B cell (primary cell): ENCODE data around the gene HIGD1A. TPM values are rescaled to one million over a fixed set of nuclear protein-coding genes. Genes with fewer than 3 reads are reported as not detected.

Experiments
- ATAC-seq: fragments of 200-7000 bp; cut with Tn5 transposase; one replicate; pipeline ENCODE4 v1.10.0; 2021; ENCODE audit warnings: low read depth, mild to moderate bottlenecking, moderate number of reproducible peaks, moderate library complexity
- CTCF ChIA-PET: fragments of 350-600 bp; sonication (Branson Sonifier 250); formaldehyde crosslinking; loops from one replicate; lab custom pipeline; 2021; ENCODE audit warnings: antibody characterized with exemption, inconsistent platforms; lab: Charles Lee
- POLR2A ChIA-PET: fragments of 350-600 bp; sonication (Branson Sonifier 250); formaldehyde crosslinking; loops from one replicate; lab custom pipeline; 2021; ENCODE audit warnings: antibody characterized with exemption; lab: Charles Lee
- DNase-seq: peaks from one replicate; pipeline ENCODE4 v3.0.0; 2013
- H2AFZ ChIP-seq: 2 replicates; pipeline ENCODE4 v1.6.1; 2012; ENCODE audit warnings: mild to moderate bottlenecking, low read depth, low read length; ENCODE audit not compliant: insufficient read depth, poor library complexity, severe bottlenecking
- H3K27ac ChIP-seq, 2 donors: 1 replicate in 1 of 2; 2 replicates in 1 of 2; pipeline ENCODE4 v1.5.1; 2012 to 2013; ENCODE audit warnings: low read length in 2 of 2, mild to moderate bottlenecking in 2 of 2, moderate library complexity in 1 of 2
- H3K27me3 ChIP-seq, 4 experiments: fragments of 200-600 bp in 1 of 4; sonication (generic) in 1 of 4; replicated peaks in 1 of 4; 1 replicate in 2 of 4; 2 replicates in 2 of 4; pipeline versions ENCODE4 v1.6.1 to v1.7.0; 2013 to 2016; ENCODE audit warnings: low read length in 3 of 4, mild to moderate bottlenecking in 2 of 4, mixed read lengths in 1 of 4, moderate library complexity in 1 of 4; ENCODE audit not compliant: insufficient read depth in 4 of 4, control insufficient read depth in 3 of 4; ENCODE audit errors: control extremely low read depth in 1 of 4
- H3K36me3 ChIP-seq, 2 experiments: replicated peaks in 1 of 2; 1 replicate in 1 of 2; 2 replicates in 1 of 2; pipeline versions ENCODE4 v1.6.1 to v1.7.1; 2013; ENCODE audit warnings: low read length in 1 of 2; ENCODE audit not compliant: insufficient read depth in 2 of 2, control insufficient read depth in 1 of 2; ENCODE audit errors: control extremely low read depth in 1 of 2, extremely low read depth in 1 of 2
- H3K4me1 ChIP-seq, 2 donors: fragments of 200-600 bp in 1 of 2; sonication (generic) in 1 of 2; 1 replicate in 1 of 2; 2 replicates in 1 of 2; pipeline versions ENCODE4 v1.5.1 to v1.6.1; 2013 to 2017; ENCODE audit warnings: low read length in 2 of 2; ENCODE audit not compliant: control insufficient read depth in 2 of 2, insufficient read depth in 2 of 2
- H3K4me2 ChIP-seq: replicated peaks from 2 replicates; pipeline ENCODE3; 2012; ENCODE audit warnings: mild to moderate bottlenecking, low read depth, low read length; ENCODE audit not compliant: poor library complexity, severe bottlenecking
- H3K4me3 ChIP-seq, 5 experiments: fragments of 200-600 bp in 1 of 5; sonication (generic) in 1 of 5; 1 replicate in 3 of 5; 2 replicates in 2 of 5; pipeline versions ENCODE4 v1.5.1 to v1.7.0; 2011 to 2016; ENCODE audit warnings: low read length in 4 of 5, mild to moderate bottlenecking in 4 of 5, low read depth in 2 of 5, control low read depth in 1 of 5, moderate library complexity in 1 of 5; ENCODE audit not compliant: insufficient read depth in 1 of 5; ENCODE audit errors: control extremely low read depth in 1 of 5, extremely low read depth in 1 of 5
- H3K79me2 ChIP-seq: fragments of 200-600 bp; sonication (generic); one replicate; pipeline ENCODE4 v1.6.0; 2016; ENCODE audit warnings: low read length; ENCODE audit not compliant: control insufficient read depth, insufficient read depth
- H3K9ac ChIP-seq: fragments of 200-600 bp; sonication (generic); 2 replicates; pipeline ENCODE4 v1.6.1; 2017; ENCODE audit warnings: mild to moderate bottlenecking, low read length, moderate library complexity
- H3K9me3 ChIP-seq, 3 donors: one replicate each; pipeline versions ENCODE4 v1.6.1 to v1.7.1; 2013; ENCODE audit warnings: low read length in 2 of 3; ENCODE audit not compliant: control insufficient read depth in 2 of 3, insufficient read depth in 1 of 3; ENCODE audit errors: control extremely low read depth in 1 of 3
- H4K20me1 ChIP-seq: 2 replicates; pipeline ENCODE4 v1.6.0; 2012; ENCODE audit warnings: mild to moderate bottlenecking, low read length; ENCODE audit not compliant: insufficient read depth, control insufficient read depth, poor library complexity, severe bottlenecking
- H3K27ac Mint-ChIP-seq: one replicate; pipeline ENCODE4 v1.8.0; 2021; ENCODE audit warnings: mixed read lengths
- H3K27me3 Mint-ChIP-seq: one replicate; pipeline ENCODE4 v1.8.0; 2021; ENCODE audit warnings: mixed read lengths
- H3K4me1 Mint-ChIP-seq: one replicate; pipeline ENCODE4 v1.8.0; 2021; ENCODE audit warnings: mixed read lengths
- H3K4me3 Mint-ChIP-seq: one replicate; pipeline ENCODE4 v1.8.0; 2021; ENCODE audit warnings: mixed read lengths
- H3K9me3 Mint-ChIP-seq: one replicate; pipeline ENCODE4 v1.8.0; 2022; ENCODE audit warnings: mixed read lengths; ENCODE audit not compliant: insufficient read depth
- EZH2 ChIP-seq: IDR thresholded peaks from 2 replicates; pipeline ENCODE4 v1.6.1; 2012; ENCODE audit warnings: borderline replicate concordance, low read depth, mild to moderate bottlenecking, moderate library complexity, low read length; ENCODE audit not compliant: insufficient read depth, poor library complexity, severe bottlenecking
- WGBS: methylation state at CpG from one replicate; pipeline ENCODE4 v1.1.5; 2013; ENCODE audit warnings: missing lambda C conversion rate; ENCODE audit not compliant: insufficient coverage; 5-methylcytosine and 5-hydroxymethylcytosine counted together
- intact Hi-C: fragments of 100-400 bp; cut with micrococcal nuclease; formaldehyde crosslinking; loops from one replicate; pipeline ENCODE4 v1.10.0; 2022
- polyA plus RNA-seq: library from polyadenylated mRNA; depleted of rRNA; stranded (reverse); fragments of >200 nt; gene quantifications from 2 replicates; pipeline ENCODE4 v1.2.3, GENCODE V29; 2012
- total RNA-seq, 2 donors: library from RNA; stranded (reverse); fragments of 120-200 nt in 1 of 2; gene quantifications; 1 replicate in 1 of 2; 2 replicates in 1 of 2; pipeline versions ENCODE4 v1.2.3 to v1.2.4, GENCODE V29; 2013 to 2022
- TF ChIP-seq, protein P1 (sequence below): fragments of 200-600 bp; IDR thresholded peaks from one replicate; pipeline ENCODE4 v1.8.0; 2022; ENCODE audit warnings: antibody characterized with exemption, mild to moderate bottlenecking

HIGD1A gene
- total and polyA plus RNA-seq, 2 donors (not counting 1 experiment from before 2014, with no cell fraction given) = 14.2 to 16.5 TPM

DNA sequence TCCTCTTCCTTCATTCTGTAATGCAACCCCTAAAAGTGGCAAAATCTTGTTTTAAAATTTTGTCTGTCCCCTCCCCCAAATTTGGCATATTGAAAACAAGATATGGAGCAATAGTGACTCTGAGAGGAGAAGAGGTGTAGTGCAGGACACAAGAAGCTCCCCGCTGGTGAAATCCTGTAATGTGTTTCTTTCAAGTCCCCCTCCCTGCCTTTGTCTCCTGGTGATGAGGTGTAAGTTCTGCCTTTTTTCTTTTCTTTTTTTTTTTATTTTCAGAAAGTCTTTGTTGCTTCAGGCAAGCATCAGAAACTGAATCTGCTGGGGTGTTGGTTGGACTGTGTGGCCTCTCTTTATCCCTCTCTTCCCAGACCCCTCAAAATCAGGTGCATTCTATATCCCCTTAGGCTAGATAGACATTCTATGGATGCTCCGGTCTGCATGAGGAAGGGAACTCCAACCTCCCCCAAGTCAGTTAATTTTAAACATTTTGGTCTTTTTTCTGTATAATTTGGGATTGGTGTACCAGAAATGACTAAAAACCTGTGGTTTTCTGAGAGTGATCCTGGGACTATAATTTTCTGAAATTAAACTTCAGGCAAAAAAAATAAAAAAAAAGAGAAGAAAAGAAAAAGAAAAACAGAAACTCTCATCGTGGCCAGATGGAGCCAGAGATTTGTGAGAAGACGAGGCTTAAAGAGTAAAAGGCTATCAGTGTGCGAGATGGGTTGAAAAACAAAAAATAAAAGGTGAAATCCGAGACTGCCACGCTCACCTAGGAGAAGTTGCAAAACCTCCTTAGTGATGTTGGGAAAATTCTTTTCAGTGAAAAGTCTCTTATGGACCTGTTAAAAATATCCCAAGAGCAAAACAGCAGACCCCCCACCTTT, 26.4 kb upstream of the HIGD1A start:
- Histone ChIP-seq H3K4me3 (no peak overlapping the region), H3K9me3 (no peaks in the 10 kb centered on the region), H4K20me1 (no peaks in the 10 kb centered on the region), H3K79me2 (no peaks in the 10 kb centered on the region), H3K27me3 (no peaks in the 10 kb centered on the region), H3K4me2 (no peak overlapping the region), H3K4me1 (no peaks in the 10 kb centered on the region), H2AFZ (peak overlapping the region; percentile 7), H3K9ac (no peak overlapping the region), H3K27ac (no peak overlapping the region), H3K36me3 (no peaks in the 10 kb centered on the region)
- no peak for TF ChIP-seq EZH2
- TF ChIP-seq, protein P1, sequence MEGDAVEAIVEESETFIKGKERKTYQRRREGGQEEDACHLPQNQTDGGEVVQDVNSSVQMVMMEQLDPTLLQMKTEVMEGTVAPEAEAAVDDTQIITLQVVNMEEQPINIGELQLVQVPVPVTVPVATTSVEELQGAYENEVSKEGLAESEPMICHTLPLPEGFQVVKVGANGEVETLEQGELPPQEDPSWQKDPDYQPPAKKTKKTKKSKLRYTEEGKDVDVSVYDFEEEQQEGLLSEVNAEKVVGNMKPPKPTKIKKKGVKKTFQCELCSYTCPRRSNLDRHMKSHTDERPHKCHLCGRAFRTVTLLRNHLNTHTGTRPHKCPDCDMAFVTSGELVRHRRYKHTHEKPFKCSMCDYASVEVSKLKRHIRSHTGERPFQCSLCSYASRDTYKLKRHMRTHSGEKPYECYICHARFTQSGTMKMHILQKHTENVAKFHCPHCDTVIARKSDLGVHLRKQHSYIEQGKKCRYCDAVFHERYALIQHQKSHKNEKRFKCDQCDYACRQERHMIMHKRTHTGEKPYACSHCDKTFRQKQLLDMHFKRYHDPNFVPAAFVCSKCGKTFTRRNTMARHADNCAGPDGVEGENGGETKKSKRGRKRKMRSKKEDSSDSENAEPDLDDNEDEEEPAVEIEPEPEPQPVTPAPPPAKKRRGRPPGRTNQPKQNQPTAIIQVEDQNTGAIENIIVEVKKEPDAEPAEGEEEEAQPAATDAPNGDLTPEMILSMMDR = no peak
- Mint-ChIP-seq H3K4me3 (no peak overlapping the region), H3K4me1 (peaks cover 4% of the 10 kb centered on the region), H3K27ac (no peak overlapping the region), H3K27me3 (peaks cover 15% of the 10 kb centered on the region), H3K9me3 (no peaks in the 10 kb centered on the region)
- ATAC-seq = no peak
- intact Hi-C loops = loop anchor here (1.0 to 2.0 kb wide), 3 partner anchors 26 to 51 kb away; partner anchors contain the start of gene HIGD1A
- no peak for DNase-seq
- POLR2A ChIA-PET = no interaction called here
- WGBS = 18% methylated on average over 4 of the region's 7 CpGs
- CTCF ChIA-PET = interaction anchor here (0.8 to 3.4 kb wide), 20 partner anchors 9 to 248 kb away, joined by 3 to 65 read pairs (median 5); partner anchors contain the start of genes CYP8B1 and HIGD1A
